Vagina (tissue), 2 donors: Measurements from ENCODE around the gene ADGRD2.

Experiments used
- POLR2A ChIP-seq, 2 donors: fragments of 450-650 bp; IDR thresholded peaks; one replicate each; pipeline ENCODE4 v1.6.1; 2017; ENCODE audit warnings: antibody characterized with exemption in 2 of 2, mild to moderate bottlenecking in 2 of 2, moderate library complexity in 2 of 2
- POLR2AphosphoS5 ChIP-seq, 2 donors: sonication (generic); formaldehyde crosslinking; IDR thresholded peaks; one replicate each; pipeline ENCODE4 v1.9.0; 2017; ENCODE audit warnings: antibody characterized with exemption in 2 of 2, mild to moderate bottlenecking in 2 of 2, low read depth in 1 of 2; ENCODE audit not compliant: insufficient read depth in 1 of 2
- TF ChIP-seq, protein P1 (sequence below), 3 experiments: fragments of 450-650 bp in 2 of 3; fragments of 200-600 bp in 1 of 3; sonication (generic) in 1 of 3; IDR thresholded peaks; one replicate each; pipeline ENCODE4 v1.5.1; 2017 to 2019; ENCODE audit warnings: antibody characterized with exemption in 3 of 3, mild to moderate bottlenecking in 2 of 3, moderate library complexity in 2 of 3

GRCh38 chr9:124507880-124508423 lies 57.7 kb downstream of the ADGRD2 start:
- TF ChIP-seq POLR2A (IDR thresholded peaks at IDR 0.05): no peak
- TF ChIP-seq, protein P1, sequence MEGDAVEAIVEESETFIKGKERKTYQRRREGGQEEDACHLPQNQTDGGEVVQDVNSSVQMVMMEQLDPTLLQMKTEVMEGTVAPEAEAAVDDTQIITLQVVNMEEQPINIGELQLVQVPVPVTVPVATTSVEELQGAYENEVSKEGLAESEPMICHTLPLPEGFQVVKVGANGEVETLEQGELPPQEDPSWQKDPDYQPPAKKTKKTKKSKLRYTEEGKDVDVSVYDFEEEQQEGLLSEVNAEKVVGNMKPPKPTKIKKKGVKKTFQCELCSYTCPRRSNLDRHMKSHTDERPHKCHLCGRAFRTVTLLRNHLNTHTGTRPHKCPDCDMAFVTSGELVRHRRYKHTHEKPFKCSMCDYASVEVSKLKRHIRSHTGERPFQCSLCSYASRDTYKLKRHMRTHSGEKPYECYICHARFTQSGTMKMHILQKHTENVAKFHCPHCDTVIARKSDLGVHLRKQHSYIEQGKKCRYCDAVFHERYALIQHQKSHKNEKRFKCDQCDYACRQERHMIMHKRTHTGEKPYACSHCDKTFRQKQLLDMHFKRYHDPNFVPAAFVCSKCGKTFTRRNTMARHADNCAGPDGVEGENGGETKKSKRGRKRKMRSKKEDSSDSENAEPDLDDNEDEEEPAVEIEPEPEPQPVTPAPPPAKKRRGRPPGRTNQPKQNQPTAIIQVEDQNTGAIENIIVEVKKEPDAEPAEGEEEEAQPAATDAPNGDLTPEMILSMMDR (IDR thresholded peaks at IDR 0.05): no peak
- no peak for TF ChIP-seq POLR2AphosphoS5 (IDR thresholded peaks at IDR 0.05; ENCODE audit: insufficient read depth in 1 of 2, low read depth in 1 of 2)
